ENCODE results near the gene SDC3. TPM values are rescaled to one million over a fixed set of nuclear protein-coding genes. Genes with fewer than 3 reads are reported as not detected.

SDC3 gene
- total and polyA plus RNA-seq, 2 of the 8 experiments (the other 6 are each of a cell fraction or from before 2014, with no cell fraction given), result 7.0 to 27.0 TPM

DNA sequence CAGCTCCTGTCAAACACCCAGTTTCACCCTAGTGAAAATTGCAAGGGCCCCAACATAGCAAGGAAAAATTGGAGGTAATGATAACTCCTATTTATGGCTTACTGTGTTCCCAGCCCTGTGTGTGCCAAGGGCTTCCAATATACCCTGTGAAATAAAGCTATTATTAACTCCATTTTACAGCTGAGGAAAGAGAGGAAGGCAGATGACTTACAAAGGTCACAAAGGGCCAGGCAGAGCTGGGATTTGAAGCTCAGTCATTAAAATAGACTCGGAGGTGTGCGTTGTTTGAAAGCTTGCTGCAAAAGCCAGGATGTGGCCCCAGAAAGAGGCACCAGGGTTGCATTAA is 20.2 kb upstream of the SDC3 start:
- no peak overlapping the region for H3K18ac ChIP-seq (ENCODE audit: extremely low read depth, low read length)
- no peak overlapping the region for H4K8ac ChIP-seq (ENCODE audit: extremely low read depth, insufficient read depth, low read length)
- POLR2A ChIA-PET (ENCODE audit: partially characterized antibody), result interaction anchor here (0.9 to 5.3 kb wide), 5 partner anchors 14 to 368 kb away, joined by 3 to 16 read pairs (median 5); partner anchors contain the start of genes PUM1, SNRNP40 and ZCCHC17
- H3K23ac ChIP-seq (ENCODE audit: insufficient read length), result no peak overlapping the region
- H4K20me1 ChIP-seq (replicated peaks in 1 of 2; ENCODE audit: control insufficient read depth in 1 of 2, insufficient read depth in 2 of 2, low read length in 2 of 2), result peaks cover 0 to 4% of the 10 kb centered on the region in 2 experiments
- no peak overlapping the region for H2AFZ ChIP-seq (ENCODE audit: low read length)
- no peaks in the 10 kb centered on the region for H3K79me2 ChIP-seq (ENCODE audit: control insufficient read depth in 1 of 2, insufficient read depth in 2 of 2, low read length in 2 of 2)
- FAIRE-seq (no peak), DNase-seq (ENCODE audit: low read depth in 1 of 2, low spot score in 2 of 2) (no peak)
- CTCF ChIA-PET (ENCODE audit: partially characterized antibody), result interaction anchor here (0.7 to 27.2 kb wide), 36 partner anchors 8 to 599 kb away, joined by 3 to 1519 read pairs (median 5); partner anchors contain the start of gene MATN1
- H3K79me1 ChIP-seq (ENCODE audit: low read depth, low read length), result no peaks in the 10 kb centered on the region
- no peaks in the 10 kb centered on the region for H3K27me3 ChIP-seq (replicated peaks in 1 of 4; ENCODE audit: control insufficient read depth in 3 of 4, extremely low read depth in 1 of 4, insufficient read depth in 3 of 4, low read length in 3 of 4)
- H3K4me1 ChIP-seq (replicated peaks in 1 of 4; ENCODE audit: control insufficient read depth in 3 of 4, insufficient read depth in 4 of 4, low read length in 3 of 4), result no peaks in the 10 kb centered on the region
- WGBS, 2 experiments (ENCODE audit: extremely low coverage in 1 of 2, insufficient coverage in 1 of 2, insufficient read length in 1 of 2, insufficient replicate concordance in 2 of 2, low coverage in 1 of 2, low lambda C conversion rate in 2 of 2, missing lambda C conversion rate in 1 of 2), result 93% methylated on average over 2 of the region's 2 CpGs; no CpG with 5 or more reads in 1 of the 2 experiments
- no peak overlapping the region for H2AK5ac ChIP-seq (ENCODE audit: low read depth, low read length)
- H3K4me2 ChIP-seq (ENCODE audit: insufficient read depth in 1 of 2, low read depth in 2 of 2, low read length in 2 of 2), result no peak overlapping the region
- H2BK5ac ChIP-seq (ENCODE audit: low read depth, low read length), result no peak overlapping the region
- H3K56ac ChIP-seq (replicated peaks; ENCODE audit: insufficient read length, low read depth, low read length), result no peak overlapping the region
- H3K36me3 ChIP-seq (ENCODE audit: control insufficient read depth in 2 of 4, insufficient read depth in 4 of 4, low read length in 3 of 4), result peaks cover 0 to 14% (median 7%) of the 10 kb centered on the region in 4 experiments; a peak in 4 of 8 replicates
- H3K9ac ChIP-seq (replicated peaks in 1 of 4; ENCODE audit: extremely low read depth in 1 of 4, low read depth in 3 of 4, low read length in 3 of 4), result no peak overlapping the region
- H2BK120ac ChIP-seq (replicated peaks; ENCODE audit: low read depth, low read length), result no peak overlapping the region
- H3K14ac ChIP-seq (ENCODE audit: insufficient read length), result no peak overlapping the region
- no peak overlapping the region for H4K91ac ChIP-seq (replicated peaks; ENCODE audit: insufficient read length, low read length)
- H2BK15ac ChIP-seq (ENCODE audit: low read length), result no peak overlapping the region
- H3K23me2 ChIP-seq (ENCODE audit: low read depth, low read length), result no peaks in the 10 kb centered on the region
- H3K9me3 ChIP-seq (ENCODE audit: insufficient read depth in 2 of 2, low read depth in 1 of 2, low read length in 1 of 2), result no peaks in the 10 kb centered on the region
- no peak overlapping the region for H2BK20ac ChIP-seq (ENCODE audit: low read length)
- no peak overlapping the region for H3K4ac ChIP-seq (replicated peaks; ENCODE audit: insufficient read length, low read depth, low read length)
- no peak overlapping the region for H3K27ac ChIP-seq (ENCODE audit: low read depth, low read length)
- H3K4me3 ChIP-seq (ENCODE audit: extremely low read depth in 1 of 4, insufficient read depth in 2 of 4, low read depth in 3 of 4, low read length in 4 of 4), result no peak overlapping the region
- no peak overlapping the region for H2BK12ac ChIP-seq (ENCODE audit: low read depth, low read length)
- no peak overlapping the region for H4K5ac ChIP-seq (ENCODE audit: insufficient read length, low read depth, low read length)
- no peak for TF ChIP-seq E2F6 (IDR thresholded peaks at IDR 0.05)
- no peak for TF ChIP-seq HDAC6 (IDR thresholded peaks at IDR 0.05; ENCODE audit: low read depth, low read length)
- no peak for TF ChIP-seq SP1 (IDR thresholded peaks at IDR 0.05; ENCODE audit: low read depth, low read length)
- no peak for TF ChIP-seq TAF7 (optimal IDR thresholded peaks at IDR 0.05; ENCODE audit: borderline replicate concordance, low read depth, low read length)
- TF ChIP-seq KDM4A (IDR thresholded peaks at IDR 0.05; ENCODE audit: low read depth, low read length, severe bottlenecking), result no peak
- no peak for TF ChIP-seq SIX5 (IDR thresholded peaks at IDR 0.05; ENCODE audit: low read depth, low read length)
